ENCODE measurements around the gene LSM3.
"Not testable (repeated sequence)": the region's sequence is repeated elsewhere in the genome, so short reads cannot be mapped to it uniquely, and the experiment has no call there.

LSM3 gene

DNA sequence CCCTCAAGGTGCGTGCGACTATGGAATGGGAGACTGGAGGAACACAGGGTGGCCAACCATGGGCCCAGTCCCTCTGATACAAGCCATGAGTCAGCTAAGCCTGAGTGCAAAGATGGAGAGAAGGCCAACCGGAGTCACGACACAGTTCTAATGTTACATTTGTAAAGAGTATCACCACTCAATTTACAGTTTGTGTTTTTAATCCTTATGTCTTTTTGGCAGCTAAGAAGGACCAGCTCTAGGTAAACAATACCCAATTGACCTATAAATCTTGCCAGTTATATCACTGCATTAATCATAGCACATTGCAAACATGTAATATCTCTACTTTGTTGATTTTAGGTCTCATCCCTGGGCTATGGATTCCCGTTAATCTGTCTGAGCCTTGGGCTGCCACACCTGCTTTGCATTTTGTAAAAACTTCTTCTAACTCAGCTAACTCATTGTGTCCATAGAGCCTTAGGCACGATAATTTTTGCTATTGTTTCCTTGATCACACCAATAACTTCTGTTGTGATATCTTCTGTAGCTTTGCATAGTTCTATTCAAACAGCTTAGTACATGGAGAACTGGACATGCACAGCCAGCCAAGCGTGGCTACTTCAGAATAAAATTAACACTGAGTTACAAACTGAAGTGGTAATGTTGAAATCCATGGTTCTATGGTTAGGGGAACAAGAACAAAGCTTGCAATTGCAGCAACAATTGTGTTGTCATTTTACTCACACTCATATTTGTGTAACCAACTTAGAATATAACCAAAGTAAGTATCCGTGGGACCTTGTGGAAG lies 50.3 kb downstream of the LSM3 start:
- Mint-ChIP-seq H3K4me3 (no peak overlapping the region), H3K36me3 (no peaks in the 10 kb centered on the region), H3K27ac (no peak overlapping the region), H3K9me3 (peaks cover 3% of the 10 kb centered on the region), H3K4me1 (peaks cover 8% of the 10 kb centered on the region)
- DNase-seq (ENCODE audit: low spot score in 2 of 2) (no peak), ATAC-seq (no peak)

DNA sequence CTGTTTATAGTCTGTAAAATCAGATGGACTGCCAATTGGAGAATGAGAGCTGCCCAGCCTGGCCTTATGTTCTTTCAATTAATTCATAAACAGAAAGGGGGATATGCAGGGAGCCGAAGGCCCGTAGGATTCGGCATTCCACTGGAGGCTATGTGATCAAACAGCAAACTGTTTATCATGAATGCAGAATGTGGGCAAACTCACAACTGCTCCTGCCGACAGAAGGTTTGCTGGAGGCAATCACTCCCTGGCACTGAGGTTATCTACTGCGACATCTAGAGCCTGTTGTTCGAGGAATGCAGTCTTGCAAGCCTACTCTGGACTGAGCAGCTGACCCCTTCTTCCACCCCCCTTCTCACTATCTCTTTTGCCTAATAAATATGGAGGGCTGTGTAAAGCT lies 51.1 kb downstream of the LSM3 start:
- not testable (repeated sequence) for ATAC-seq; H3K4me3 Mint-ChIP-seq; DNase-seq (ENCODE audit: low spot score in 2 of 2); H3K4me1 Mint-ChIP-seq; H3K9me3 Mint-ChIP-seq; H3K36me3 Mint-ChIP-seq; H3K27ac Mint-ChIP-seq

DNA sequence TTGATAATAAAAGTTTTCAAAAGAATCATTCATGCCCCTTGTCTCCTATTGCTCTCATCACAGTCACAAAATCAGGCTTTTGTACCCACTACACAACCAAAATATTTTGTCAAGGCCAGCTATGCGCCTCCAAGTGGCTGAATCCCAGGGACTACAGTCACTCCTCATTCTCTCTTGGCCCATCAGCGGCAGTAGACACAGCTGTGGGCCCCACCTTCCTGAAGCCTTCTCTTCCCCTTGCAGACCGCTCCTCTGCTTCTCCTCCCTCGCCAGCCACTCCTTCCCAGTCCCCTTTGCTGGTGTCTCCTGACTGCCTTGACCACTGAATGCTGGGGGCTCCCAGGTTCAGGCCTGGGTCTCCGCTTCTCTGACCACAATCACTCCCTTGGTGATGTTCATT lies 52.1 kb downstream of the LSM3 start:
- DNase-seq (ENCODE audit: low spot score in 2 of 2): no peak
- no peak overlapping the region for H3K4me3 Mint-ChIP-seq
- H3K27ac Mint-ChIP-seq: no peak overlapping the region
- no peak for ATAC-seq
- peaks cover 3% of the 10 kb centered on the region for H3K9me3 Mint-ChIP-seq
- no peaks in the 10 kb centered on the region for H3K36me3 Mint-ChIP-seq
- peaks cover 8% of the 10 kb centered on the region for H3K4me1 Mint-ChIP-seq

- H3K9me3 Mint-ChIP-seq: peaks cover 3% of the 10 kb centered on the region
- peaks cover 8% of the 10 kb centered on the region for H3K4me1 Mint-ChIP-seq
Observed at GRCh38 chr3:14231145-14231990, 52.8 kb downstream of the LSM3 start.

DNA sequence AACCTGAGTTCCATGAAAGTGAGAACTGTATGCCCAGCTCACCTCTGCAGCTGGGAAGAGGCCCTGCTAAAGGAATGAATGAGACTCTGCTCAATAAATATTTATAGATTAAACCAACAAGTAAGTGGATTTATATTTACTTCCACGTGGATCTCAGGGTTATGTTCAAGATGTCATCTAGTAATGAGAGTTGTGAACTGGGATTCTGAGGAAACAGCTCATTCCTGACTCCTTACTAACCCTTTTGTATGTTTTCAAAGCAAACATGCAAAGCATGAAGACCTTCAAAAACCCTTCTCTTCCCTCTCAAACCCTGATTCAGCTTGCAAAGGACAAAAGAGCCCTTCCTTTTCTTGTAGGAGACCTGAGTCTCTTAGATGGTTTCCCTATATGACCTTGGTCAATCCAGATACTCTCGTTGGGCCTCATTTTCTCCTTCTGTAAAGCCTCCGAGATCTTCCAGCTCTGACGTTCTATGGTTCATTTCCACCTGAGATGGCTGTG lies 53.4 kb downstream of the LSM3 start:
- peaks cover 8% of the 10 kb centered on the region for H3K4me1 Mint-ChIP-seq
- no peak overlapping the region for H3K27ac Mint-ChIP-seq
- no peak for DNase-seq (ENCODE audit: low spot score in 2 of 2)
- ATAC-seq: no peak
- no peaks in the 10 kb centered on the region for H3K36me3 Mint-ChIP-seq
- H3K9me3 Mint-ChIP-seq: peaks cover 3% of the 10 kb centered on the region
- no peak overlapping the region for H3K4me3 Mint-ChIP-seq

More at GRCh38 chr3:14231145-14231990, 52.8 kb downstream of the LSM3 start:
- Mint-ChIP-seq H3K36me3 (no peaks in the 10 kb centered on the region), H3K27ac (no peak overlapping the region), H3K4me3 (no peak overlapping the region)
- no peak for ATAC-seq
- no peak for DNase-seq (ENCODE audit: low spot score in 2 of 2)

DNA sequence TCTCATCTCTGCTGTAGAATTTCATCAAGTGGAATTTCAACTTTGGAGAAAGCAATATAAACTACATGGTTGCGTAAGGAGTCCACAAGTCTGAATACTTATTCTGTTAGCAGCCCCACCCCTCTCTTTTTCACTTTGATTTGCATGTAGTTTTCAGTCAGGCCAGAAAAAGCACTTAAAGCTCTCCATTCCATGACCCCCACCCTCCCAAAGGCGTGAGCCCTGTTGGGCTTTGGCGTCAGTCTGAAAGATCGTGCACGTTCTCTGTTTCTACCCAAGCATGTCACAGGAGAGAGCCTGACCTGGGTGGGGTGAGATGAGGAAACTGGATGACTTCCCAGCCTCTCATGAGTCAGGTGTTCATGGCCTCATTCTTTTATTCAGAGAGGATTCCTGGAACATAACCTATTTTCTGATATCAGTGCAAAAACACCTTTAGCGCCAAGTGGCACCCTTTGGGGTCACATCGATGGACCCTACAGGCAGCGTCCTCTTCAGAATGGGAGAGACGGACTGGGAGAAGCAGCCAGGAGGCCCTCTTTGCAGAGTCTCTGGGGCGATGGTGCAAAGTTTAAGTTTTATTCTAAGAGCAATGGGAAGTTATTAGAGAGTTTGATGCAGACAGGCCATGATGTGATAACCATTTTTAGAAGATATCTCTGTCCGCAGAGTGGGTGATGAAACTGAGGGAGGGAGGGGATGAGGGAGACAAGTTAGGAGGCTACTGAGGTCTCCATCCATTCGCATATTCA lies 55.8 kb downstream of the LSM3 start:
- no peak overlapping the region for H3K4me3 Mint-ChIP-seq
- H3K36me3 Mint-ChIP-seq: no peaks in the 10 kb centered on the region
- no peak overlapping the region for H3K27ac Mint-ChIP-seq
- H3K4me1 Mint-ChIP-seq: peaks cover 8% of the 10 kb centered on the region
- DNase-seq (ENCODE audit: low spot score in 2 of 2) (no peak), ATAC-seq (no peak)
- H3K9me3 Mint-ChIP-seq: peaks cover 3% of the 10 kb centered on the region

DNA sequence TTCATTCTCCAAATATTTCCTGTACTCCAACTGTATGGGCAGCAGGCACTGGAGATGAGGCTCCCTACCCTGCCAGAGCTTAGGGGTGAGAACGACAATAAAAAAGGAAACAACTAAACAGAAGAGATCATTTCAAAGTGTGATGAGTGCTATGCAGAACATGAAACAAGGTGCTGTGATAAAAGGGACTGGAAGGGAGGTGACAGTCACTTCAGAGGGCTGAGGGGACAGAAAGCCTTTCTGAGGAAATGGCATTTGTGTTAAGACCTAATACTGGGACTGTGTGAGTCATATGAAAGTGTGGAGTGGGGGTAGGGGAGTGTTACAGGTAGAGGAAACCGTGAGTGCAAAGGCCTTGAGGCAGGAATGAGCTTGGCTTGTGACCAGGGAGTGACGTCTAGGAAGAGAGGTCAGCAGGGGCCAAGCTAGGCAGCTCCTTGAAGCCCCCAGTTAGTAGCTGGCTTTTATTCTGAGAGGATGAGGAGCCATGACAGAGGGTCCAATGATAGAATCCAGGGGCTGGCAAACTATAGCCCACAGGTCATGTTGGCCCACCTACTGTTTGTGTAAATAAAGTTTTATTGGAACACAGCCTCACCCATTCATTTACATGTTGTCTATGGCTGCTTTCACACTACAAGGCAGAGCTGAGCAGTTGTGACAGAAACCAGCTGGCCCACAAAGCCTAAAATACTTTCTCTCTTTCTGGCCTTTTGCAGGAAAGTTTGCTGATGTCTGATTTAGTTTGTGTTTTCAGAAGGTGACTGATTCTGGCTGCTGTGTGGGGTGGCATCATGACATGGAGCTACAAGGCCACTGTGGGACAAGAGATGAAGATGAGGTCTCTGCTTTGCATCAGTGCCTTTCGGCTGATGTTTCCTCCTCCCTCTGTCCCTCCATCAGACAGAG lies 56.6 kb downstream of the LSM3 start:
- no peaks in the 10 kb centered on the region for H3K36me3 Mint-ChIP-seq
- H3K4me3 Mint-ChIP-seq: no peak overlapping the region
- peaks cover 3% of the 10 kb centered on the region for H3K9me3 Mint-ChIP-seq
- ATAC-seq: peak; percentile 38
- no peak for DNase-seq (ENCODE audit: low spot score in 2 of 2)
- peaks cover 8% of the 10 kb centered on the region for H3K4me1 Mint-ChIP-seq
- no peak overlapping the region for H3K27ac Mint-ChIP-seq

- DNase-seq (ENCODE audit: low spot score in 2 of 2) (no peak), ATAC-seq (no peak)
- no peak overlapping the region for H3K4me3 Mint-ChIP-seq
- peaks cover 8% of the 10 kb centered on the region for H3K4me1 Mint-ChIP-seq
- no peaks in the 10 kb centered on the region for H3K36me3 Mint-ChIP-seq
- no peak overlapping the region for H3K27ac Mint-ChIP-seq
- H3K9me3 Mint-ChIP-seq: peaks cover 3% of the 10 kb centered on the region
Observed at GRCh38 chr3:14235912-14236295, 57.3 kb downstream of the LSM3 start.

GRCh38 chr3:14236902-14237301 lies 58.3 kb downstream of the LSM3 start:
- DNase-seq (ENCODE audit: low spot score in 2 of 2) (no peak), ATAC-seq (no peak)
- H3K4me1 Mint-ChIP-seq: peaks cover 8% of the 10 kb centered on the region
- no peak overlapping the region for H3K4me3 Mint-ChIP-seq
- no peak overlapping the region for H3K27ac Mint-ChIP-seq
- peaks cover 3% of the 10 kb centered on the region for H3K9me3 Mint-ChIP-seq
- no peaks in the 10 kb centered on the region for H3K36me3 Mint-ChIP-seq

DNA sequence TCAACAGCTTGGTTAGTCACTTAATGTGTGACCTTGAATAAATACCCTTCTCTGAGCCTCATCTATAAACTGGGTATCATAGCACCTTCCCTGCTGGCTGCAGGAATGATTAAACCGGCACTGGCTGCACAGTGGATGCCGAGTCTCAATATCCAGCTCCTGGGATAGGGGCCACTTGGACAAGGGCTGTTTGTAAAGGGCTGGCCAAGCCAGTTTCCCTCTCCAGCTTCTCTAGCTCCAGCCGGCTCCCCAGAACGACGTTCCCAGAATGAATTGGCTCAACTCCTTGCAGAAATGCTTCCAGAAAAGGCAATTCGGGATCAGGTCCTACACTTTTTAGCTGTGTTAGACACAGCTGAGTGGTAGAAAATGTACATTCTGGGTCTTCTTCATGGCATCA lies 58.8 kb downstream of the LSM3 start:
- Mint-ChIP-seq H3K4me1 (peaks cover 6% of the 10 kb centered on the region), H3K4me3 (no peak overlapping the region), H3K36me3 (no peaks in the 10 kb centered on the region), H3K27ac (no peak overlapping the region), H3K9me3 (peaks cover 3% of the 10 kb centered on the region)
- DNase-seq (ENCODE audit: low spot score in 2 of 2) (no peak), ATAC-seq (no peak)

- Mint-ChIP-seq H3K36me3 (no peaks in the 10 kb centered on the region), H3K4me3 (no peak overlapping the region), H3K9me3 (peaks cover 3% of the 10 kb centered on the region), H3K4me1 (no peaks in the 10 kb centered on the region), H3K27ac (no peak overlapping the region)
- ATAC-seq: no peak
- no peak for DNase-seq (ENCODE audit: low spot score in 2 of 2)
Observed at GRCh38 chr3:14238356-14238755, 59.7 kb downstream of the LSM3 start.

DNA sequence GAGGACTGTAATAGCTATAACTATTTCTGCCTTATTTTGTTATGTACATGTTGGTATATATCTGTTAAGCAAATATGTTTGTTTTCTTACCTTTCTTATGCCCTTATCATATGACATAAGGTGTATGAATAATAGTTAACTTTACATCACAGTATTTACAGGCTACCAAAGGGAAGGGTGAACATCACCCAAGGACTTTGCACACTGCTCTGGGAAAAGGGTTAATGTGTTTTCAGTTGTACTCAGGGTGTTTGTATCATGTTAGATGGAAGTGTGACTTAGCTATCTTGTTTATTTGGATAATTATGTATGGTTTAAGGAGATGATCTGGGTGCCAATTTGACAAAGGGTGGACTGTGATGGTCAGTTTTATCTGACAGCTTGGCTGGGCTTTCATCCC lies 60.3 kb downstream of the LSM3 start:
- H3K27ac Mint-ChIP-seq: no peak overlapping the region
- no peaks in the 10 kb centered on the region for H3K36me3 Mint-ChIP-seq
- ATAC-seq: no peak
- H3K4me1 Mint-ChIP-seq: no peaks in the 10 kb centered on the region
- H3K4me3 Mint-ChIP-seq: no peak overlapping the region
- no peak for DNase-seq (ENCODE audit: low spot score in 2 of 2)
- H3K9me3 Mint-ChIP-seq: no peaks in the 10 kb centered on the region

DNA sequence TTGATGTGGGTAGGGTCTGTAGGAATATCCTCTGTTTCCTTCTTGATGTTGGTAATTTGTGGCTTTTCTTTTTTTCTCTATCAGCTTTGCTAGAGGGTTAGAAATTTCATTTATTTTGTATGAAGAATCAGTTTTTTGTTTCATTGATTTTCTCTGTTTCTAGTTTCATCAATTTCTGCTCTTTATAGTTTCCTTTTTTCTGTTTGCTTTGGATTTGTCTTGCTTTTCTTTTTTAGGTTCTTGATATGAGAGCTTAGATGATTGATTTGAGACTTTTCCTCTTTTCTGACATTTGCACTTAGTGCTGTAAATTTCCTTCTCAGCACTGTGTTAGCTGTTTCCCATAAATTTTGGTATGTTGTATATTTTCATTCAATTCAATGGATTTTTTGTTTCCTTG lies 61.3 kb downstream of the LSM3 start:
- no peak overlapping the region for H3K27ac Mint-ChIP-seq

DNA sequence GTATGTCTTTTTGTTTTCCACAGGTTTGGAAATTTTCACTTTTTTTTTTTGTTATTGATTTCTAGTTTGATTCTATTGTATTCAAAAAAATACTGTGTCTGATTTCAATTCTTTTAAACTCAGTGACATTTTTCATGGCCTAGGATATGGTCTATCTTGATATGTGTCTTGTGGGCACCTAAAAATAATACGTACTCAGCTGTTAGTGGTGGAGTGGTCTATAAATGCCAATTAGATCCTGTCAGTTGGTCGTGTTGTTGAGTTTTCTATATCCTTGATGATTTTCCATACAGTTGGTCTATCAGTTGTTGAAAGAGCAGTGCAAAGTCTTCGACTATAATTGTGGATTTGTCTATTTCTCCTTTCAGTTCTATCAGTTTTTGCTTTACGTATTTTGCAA lies 61.7 kb downstream of the LSM3 start:
- ATAC-seq: no peak
- no peak overlapping the region for H3K4me3 Mint-ChIP-seq

More for the DNA sequence above, 61.3 kb downstream of the LSM3 start:
- DNase-seq (ENCODE audit: low spot score in 2 of 2) (no peak), ATAC-seq (no peak)
- Mint-ChIP-seq H3K4me1 (no peaks in the 10 kb centered on the region), H3K36me3 (no peaks in the 10 kb centered on the region), H3K4me3 (no peak overlapping the region), H3K9me3 (no peaks in the 10 kb centered on the region)

More for the DNA sequence above, 61.7 kb downstream of the LSM3 start:
- Mint-ChIP-seq H3K4me1 (no peaks in the 10 kb centered on the region), H3K9me3 (no peaks in the 10 kb centered on the region), H3K27ac (no peak overlapping the region), H3K36me3 (no peaks in the 10 kb centered on the region)
- no peak for DNase-seq (ENCODE audit: low spot score in 2 of 2)
